ENCODE data around the gene FBLN1.

Gene FBLN1

DNA sequence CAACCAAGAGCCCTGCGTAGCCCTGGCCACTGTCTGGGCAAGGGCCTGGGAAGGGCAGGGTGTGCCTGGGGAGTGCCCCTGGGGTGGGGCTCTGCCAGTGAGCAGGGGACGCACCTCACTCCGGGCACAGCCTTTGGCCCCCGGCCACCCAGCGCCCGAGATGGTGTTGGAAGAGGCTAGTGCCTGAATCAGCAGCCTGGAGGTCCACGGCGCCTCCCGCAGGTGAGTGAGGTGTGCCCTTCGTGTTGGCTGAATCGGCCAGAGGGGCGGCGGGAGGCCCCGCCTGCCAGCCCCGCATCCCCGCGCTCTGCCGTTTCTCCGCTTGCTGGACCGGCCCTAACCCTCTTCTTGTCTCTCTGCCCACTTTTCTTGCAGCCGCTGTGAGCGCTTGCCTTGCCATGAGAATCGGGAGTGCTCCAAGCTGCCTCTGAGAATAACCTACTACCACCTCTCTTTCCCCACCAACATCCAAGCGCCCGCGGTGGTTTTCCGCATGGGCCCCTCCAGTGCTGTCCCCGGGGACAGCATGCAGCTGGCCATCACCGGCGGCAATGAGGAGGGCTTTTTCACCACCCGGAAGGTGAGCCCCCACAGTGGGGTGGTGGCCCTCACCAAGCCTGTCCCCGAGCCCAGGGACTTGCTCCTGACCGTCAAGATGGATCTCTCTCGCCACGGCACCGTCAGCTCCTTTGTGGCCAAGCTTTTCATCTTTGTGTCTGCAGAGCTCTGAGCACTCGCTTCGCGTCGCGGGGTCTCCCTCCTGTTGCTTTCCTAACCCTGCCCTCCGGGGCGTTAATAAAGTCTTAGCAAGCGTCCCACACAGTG is 60.1 kb downstream of the FBLN1 start:
- TF ChIP-seq CTCF (IDR thresholded peaks at IDR 0.05; ENCODE audit: extremely low read depth, insufficient read depth, missing control alignments) = no peak
- in situ Hi-C loops (cut with MboI; ENCODE audit: low pct_unique_long_range_greater_than_20kb, low sequenced_read_pairs, unreplicated experiment) = no loop called here
- no peak for DNase-seq (ENCODE audit: low spot score)

DNA sequence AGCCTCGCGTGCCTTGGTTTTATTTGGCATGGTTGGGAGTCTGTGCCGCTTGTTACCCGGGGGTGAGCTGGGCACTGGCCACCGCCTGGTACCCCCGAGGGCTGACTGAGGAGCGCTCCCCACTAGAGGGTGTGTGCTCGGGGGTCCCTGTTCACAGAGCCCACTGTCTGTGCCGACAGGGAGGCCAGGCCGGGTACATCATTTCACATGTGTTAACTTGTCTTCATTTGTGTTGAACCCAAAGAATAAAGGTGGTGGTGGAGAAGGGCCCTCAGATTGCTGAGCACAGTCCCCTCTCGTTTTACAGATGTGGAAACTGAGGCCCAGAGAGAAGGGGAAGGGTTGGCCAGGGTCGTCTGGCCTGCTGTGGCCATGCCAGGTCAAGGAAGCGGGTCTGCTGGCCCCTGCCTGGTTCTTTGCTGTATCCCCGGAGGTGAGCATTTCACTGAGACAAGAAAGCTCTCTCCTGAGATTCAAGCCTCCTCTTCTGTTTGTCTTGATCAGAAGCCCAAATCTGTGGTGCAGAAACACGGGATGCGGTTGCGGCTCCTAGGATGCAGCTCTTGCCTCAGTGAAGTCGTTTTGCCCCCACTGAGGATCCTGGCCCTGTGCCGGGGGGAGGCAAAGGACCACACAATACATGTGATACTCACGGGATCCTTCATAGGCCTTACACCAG is 60.8 kb downstream of the FBLN1 start:
- TF ChIP-seq CTCF (IDR thresholded peaks at IDR 0.05; ENCODE audit: extremely low read depth, insufficient read depth, missing control alignments) = no peak
- no peak for DNase-seq (ENCODE audit: low spot score)
- in situ Hi-C loops (cut with MboI; ENCODE audit: low pct_unique_long_range_greater_than_20kb, low sequenced_read_pairs, unreplicated experiment) = no loop called here

GRCh38 chr22:45564349-45565030 is 61.8 kb downstream of the FBLN1 start:
- DNase-seq (ENCODE audit: low spot score) = no peak
- no peak for TF ChIP-seq CTCF (IDR thresholded peaks at IDR 0.05; ENCODE audit: extremely low read depth, insufficient read depth, missing control alignments)
- in situ Hi-C loops (cut with MboI; ENCODE audit: low pct_unique_long_range_greater_than_20kb, low sequenced_read_pairs, unreplicated experiment) = no loop called here

- in situ Hi-C loops (cut with MboI; ENCODE audit: low pct_unique_long_range_greater_than_20kb, low sequenced_read_pairs, unreplicated experiment) = no loop called here
- TF ChIP-seq CTCF (IDR thresholded peaks at IDR 0.05; ENCODE audit: extremely low read depth, insufficient read depth, missing control alignments) = no peak
These were observed 62.5 kb downstream of the FBLN1 start for GRCh38 chr22:45565171-45565570.

GRCh38 chr22:45565973-45566372 is 63.3 kb downstream of the FBLN1 start:
- DNase-seq (ENCODE audit: low spot score) = no peak
- TF ChIP-seq CTCF (IDR thresholded peaks at IDR 0.05; ENCODE audit: extremely low read depth, insufficient read depth, missing control alignments) = no peak
- in situ Hi-C loops (cut with MboI; ENCODE audit: low pct_unique_long_range_greater_than_20kb, low sequenced_read_pairs, unreplicated experiment) = no loop called here

More at GRCh38 chr22:45565171-45565570, 62.5 kb downstream of the FBLN1 start:
- DNase-seq (ENCODE audit: low spot score) = no peak

- in situ Hi-C loops (cut with MboI; ENCODE audit: low pct_unique_long_range_greater_than_20kb, low sequenced_read_pairs, unreplicated experiment) = no loop called here
- DNase-seq (ENCODE audit: low spot score) = no peak
These were observed 65.5 kb downstream of the FBLN1 start for GRCh38 chr22:45568213-45568612.

More at GRCh38 chr22:45568213-45568612, 65.5 kb downstream of the FBLN1 start:
- no peak for TF ChIP-seq CTCF (IDR thresholded peaks at IDR 0.05; ENCODE audit: extremely low read depth, insufficient read depth, missing control alignments)
